ENCODE data around the gene XIRP1. TPM values are rescaled to one million over a fixed set of nuclear protein-coding genes. Genes with fewer than 3 reads are reported as not detected.

Gene XIRP1
- total and polyA plus RNA-seq, 2 experiments from 2014 or later, result not detected

DNA sequence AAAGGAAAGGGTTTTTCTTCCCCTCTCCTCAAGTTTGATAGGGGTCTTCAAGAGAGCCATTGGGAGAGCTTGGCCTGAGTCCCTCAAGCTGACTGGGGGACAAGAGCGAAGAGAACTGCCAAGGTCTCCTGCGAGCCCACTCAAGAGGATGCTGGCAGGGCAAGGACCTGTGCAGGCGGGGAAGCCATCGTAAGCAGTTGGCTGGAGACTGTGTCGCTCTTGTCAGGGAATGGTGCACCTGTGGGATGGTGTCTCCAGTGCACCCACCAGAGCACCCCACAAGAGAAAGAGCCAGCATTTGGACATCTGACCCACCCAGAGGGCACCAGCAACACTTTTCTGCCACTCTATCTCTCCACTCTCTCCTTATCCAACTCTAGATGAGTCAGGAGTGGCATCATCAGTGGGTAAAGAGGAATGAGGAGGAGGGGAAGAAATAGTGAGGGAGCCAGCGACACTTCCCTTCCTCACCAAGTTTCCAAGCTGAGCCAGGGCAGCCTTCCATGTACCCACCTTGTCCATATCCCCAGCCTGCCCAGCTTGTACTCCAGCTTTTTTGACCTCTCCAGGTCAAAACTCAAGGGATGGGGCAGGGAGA is 13.6 kb upstream of the XIRP1 start:
- Histone ChIP-seq H3K36me3 (ENCODE audit: insufficient read depth) (no peaks in the 10 kb centered on the region), H3F3A (replicated peaks; ENCODE audit: low read depth) (no peaks in the 10 kb centered on the region), H3K27me3 (ENCODE audit: insufficient read depth) (no peaks in the 10 kb centered on the region), H3K4me2 (no peak overlapping the region), H3K4me1 (ENCODE audit: insufficient read depth) (peaks cover 15% of the 10 kb centered on the region), H3K9me2 (ENCODE audit: insufficient read depth) (no peaks in the 10 kb centered on the region), H3K4me3 (no peak overlapping the region), H4K20me1 (replicated peaks; ENCODE audit: insufficient read depth) (no peaks in the 10 kb centered on the region), H2AFZ (no peak overlapping the region), H3K79me2 (replicated peaks; ENCODE audit: insufficient read depth) (no peaks in the 10 kb centered on the region), H3K27ac (ENCODE audit: low read depth) (no peak overlapping the region)
- H3K9me3 Mint-ChIP-seq, result peaks cover 3% of the 10 kb centered on the region
- TF ChIP-seq EZH2 (IDR thresholded peaks at IDR 0.05; ENCODE audit: low read depth, unreplicated experiment), result no peak
- no peak for TF ChIP-seq NANOG (IDR thresholded peaks at IDR 0.05; ENCODE audit: borderline replicate concordance)
- no peak for TF ChIP-seq CREB1 (CRISPR knock-in tag; IDR thresholded peaks at IDR 0.05; ENCODE audit: low read depth)
- TF ChIP-seq ZNF114 (CRISPR knock-in tag; IDR thresholded peaks at IDR 0.05), result no peak
- TF ChIP-seq, protein P1, sequence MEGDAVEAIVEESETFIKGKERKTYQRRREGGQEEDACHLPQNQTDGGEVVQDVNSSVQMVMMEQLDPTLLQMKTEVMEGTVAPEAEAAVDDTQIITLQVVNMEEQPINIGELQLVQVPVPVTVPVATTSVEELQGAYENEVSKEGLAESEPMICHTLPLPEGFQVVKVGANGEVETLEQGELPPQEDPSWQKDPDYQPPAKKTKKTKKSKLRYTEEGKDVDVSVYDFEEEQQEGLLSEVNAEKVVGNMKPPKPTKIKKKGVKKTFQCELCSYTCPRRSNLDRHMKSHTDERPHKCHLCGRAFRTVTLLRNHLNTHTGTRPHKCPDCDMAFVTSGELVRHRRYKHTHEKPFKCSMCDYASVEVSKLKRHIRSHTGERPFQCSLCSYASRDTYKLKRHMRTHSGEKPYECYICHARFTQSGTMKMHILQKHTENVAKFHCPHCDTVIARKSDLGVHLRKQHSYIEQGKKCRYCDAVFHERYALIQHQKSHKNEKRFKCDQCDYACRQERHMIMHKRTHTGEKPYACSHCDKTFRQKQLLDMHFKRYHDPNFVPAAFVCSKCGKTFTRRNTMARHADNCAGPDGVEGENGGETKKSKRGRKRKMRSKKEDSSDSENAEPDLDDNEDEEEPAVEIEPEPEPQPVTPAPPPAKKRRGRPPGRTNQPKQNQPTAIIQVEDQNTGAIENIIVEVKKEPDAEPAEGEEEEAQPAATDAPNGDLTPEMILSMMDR (conservative IDR thresholded peaks at IDR 0.05; ENCODE audit: low read depth in 2 of 2), result no peak
- no peak for TF ChIP-seq STAT1 (IDR thresholded peaks at IDR 0.05; ENCODE audit: unreplicated experiment)
- TF ChIP-seq, protein P2, sequence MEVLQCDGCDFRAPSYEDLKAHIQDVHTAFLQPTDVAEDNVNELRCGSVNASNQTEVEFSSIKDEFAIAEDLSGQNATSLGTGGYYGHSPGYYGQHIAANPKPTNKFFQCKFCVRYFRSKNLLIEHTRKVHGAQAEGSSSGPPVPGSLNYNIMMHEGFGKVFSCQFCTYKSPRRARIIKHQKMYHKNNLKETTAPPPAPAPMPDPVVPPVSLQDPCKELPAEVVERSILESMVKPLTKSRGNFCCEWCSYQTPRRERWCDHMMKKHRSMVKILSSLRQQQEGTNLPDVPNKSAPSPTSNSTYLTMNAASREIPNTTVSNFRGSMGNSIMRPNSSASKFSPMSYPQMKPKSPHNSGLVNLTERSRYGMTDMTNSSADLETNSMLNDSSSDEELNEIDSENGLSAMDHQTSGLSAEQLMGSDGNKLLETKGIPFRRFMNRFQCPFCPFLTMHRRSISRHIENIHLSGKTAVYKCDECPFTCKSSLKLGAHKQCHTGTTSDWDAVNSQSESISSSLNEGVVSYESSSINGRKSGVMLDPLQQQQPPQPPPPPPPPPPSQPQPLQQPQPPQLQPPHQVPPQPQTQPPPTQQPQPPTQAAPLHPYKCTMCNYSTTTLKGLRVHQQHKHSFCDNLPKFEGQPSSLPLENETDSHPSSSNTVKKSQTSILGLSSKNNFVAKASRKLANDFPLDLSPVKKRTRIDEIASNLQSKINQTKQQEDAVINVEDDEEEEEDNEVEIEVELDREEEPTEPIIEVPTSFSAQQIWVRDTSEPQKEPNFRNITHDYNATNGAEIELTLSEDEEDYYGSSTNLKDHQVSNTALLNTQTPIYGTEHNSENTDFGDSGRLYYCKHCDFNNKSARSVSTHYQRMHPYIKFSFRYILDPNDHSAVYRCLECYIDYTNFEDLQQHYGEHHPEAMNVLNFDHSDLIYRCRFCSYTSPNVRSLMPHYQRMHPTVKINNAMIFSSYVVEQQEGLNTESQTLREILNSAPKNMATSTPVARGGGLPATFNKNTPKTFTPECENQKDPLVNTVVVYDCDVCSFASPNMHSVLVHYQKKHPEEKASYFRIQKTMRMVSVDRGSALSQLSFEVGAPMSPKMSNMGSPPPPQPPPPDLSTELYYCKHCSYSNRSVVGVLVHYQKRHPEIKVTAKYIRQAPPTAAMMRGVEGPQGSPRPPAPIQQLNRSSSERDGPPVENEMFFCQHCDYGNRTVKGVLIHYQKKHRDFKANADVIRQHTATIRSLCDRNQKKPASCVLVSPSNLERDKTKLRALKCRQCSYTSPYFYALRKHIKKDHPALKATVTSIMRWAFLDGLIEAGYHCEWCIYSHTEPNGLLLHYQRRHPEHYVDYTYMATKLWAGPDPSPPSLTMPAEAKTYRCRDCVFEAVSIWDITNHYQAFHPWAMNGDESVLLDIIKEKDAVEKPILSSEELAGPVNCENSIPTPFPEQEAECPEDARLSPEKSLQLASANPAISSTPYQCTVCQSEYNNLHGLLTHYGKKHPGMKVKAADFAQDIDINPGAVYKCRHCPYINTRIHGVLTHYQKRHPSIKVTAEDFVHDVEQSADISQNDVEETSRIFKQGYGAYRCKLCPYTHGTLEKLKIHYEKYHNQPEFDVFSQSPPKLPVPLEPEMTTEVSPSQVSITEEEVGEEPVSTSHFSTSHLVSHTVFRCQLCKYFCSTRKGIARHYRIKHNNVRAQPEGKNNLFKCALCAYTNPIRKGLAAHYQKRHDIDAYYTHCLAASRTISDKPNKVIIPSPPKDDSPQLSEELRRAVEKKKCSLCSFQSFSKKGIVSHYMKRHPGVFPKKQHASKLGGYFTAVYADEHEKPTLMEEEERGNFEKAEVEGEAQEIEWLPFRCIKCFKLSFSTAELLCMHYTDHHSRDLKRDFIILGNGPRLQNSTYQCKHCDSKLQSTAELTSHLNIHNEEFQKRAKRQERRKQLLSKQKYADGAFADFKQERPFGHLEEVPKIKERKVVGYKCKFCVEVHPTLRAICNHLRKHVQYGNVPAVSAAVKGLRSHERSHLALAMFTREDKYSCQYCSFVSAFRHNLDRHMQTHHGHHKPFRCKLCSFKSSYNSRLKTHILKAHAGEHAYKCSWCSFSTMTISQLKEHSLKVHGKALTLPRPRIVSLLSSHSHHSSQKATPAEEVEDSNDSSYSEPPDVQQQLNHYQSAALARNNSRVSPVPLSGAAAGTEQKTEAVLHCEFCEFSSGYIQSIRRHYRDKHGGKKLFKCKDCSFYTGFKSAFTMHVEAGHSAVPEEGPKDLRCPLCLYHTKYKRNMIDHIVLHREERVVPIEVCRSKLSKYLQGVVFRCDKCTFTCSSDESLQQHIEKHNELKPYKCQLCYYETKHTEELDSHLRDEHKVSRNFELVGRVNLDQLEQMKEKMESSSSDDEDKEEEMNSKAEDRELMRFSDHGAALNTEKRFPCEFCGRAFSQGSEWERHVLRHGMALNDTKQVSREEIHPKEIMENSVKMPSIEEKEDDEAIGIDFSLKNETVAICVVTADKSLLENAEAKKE (CRISPR knock-in tag; IDR thresholded peaks at IDR 0.05), result no peak
- no peak for TF ChIP-seq EZH2phosphoT487 (IDR thresholded peaks at IDR 0.05; ENCODE audit: unreplicated experiment)
- no peak for TF ChIP-seq ZNF331 (CRISPR knock-in tag; IDR thresholded peaks at IDR 0.05; ENCODE audit: low read depth)
- no peak for TF ChIP-seq JUNB (IDR thresholded peaks at IDR 0.05; ENCODE audit: unreplicated experiment)
- TF ChIP-seq, protein P3, sequence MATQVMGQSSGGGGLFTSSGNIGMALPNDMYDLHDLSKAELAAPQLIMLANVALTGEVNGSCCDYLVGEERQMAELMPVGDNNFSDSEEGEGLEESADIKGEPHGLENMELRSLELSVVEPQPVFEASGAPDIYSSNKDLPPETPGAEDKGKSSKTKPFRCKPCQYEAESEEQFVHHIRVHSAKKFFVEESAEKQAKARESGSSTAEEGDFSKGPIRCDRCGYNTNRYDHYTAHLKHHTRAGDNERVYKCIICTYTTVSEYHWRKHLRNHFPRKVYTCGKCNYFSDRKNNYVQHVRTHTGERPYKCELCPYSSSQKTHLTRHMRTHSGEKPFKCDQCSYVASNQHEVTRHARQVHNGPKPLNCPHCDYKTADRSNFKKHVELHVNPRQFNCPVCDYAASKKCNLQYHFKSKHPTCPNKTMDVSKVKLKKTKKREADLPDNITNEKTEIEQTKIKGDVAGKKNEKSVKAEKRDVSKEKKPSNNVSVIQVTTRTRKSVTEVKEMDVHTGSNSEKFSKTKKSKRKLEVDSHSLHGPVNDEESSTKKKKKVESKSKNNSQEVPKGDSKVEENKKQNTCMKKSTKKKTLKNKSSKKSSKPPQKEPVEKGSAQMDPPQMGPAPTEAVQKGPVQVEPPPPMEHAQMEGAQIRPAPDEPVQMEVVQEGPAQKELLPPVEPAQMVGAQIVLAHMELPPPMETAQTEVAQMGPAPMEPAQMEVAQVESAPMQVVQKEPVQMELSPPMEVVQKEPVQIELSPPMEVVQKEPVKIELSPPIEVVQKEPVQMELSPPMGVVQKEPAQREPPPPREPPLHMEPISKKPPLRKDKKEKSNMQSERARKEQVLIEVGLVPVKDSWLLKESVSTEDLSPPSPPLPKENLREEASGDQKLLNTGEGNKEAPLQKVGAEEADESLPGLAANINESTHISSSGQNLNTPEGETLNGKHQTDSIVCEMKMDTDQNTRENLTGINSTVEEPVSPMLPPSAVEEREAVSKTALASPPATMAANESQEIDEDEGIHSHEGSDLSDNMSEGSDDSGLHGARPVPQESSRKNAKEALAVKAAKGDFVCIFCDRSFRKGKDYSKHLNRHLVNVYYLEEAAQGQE (IDR thresholded peaks at IDR 0.05; ENCODE audit: unreplicated experiment), result no peak
- TF ChIP-seq, protein P4, sequence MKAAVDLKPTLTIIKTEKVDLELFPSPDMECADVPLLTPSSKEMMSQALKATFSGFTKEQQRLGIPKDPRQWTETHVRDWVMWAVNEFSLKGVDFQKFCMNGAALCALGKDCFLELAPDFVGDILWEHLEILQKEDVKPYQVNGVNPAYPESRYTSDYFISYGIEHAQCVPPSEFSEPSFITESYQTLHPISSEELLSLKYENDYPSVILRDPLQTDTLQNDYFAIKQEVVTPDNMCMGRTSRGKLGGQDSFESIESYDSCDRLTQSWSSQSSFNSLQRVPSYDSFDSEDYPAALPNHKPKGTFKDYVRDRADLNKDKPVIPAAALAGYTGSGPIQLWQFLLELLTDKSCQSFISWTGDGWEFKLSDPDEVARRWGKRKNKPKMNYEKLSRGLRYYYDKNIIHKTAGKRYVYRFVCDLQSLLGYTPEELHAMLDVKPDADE (IDR thresholded peaks at IDR 0.05), result no peak
- no peak for TF ChIP-seq POLR2AphosphoS5 (IDR thresholded peaks at IDR 0.05; ENCODE audit: low read depth)
- DNase-seq (ENCODE audit: low spot score) (no peak), ATAC-seq (no peak)
- H3K27ac Mint-ChIP-seq, result no peak overlapping the region
- H3K4me1 Mint-ChIP-seq, result peaks cover 21% of the 10 kb centered on the region
- peaks cover 1% of the 10 kb centered on the region for H3K27me3 Mint-ChIP-seq (ENCODE audit: insufficient read depth, low read depth, poor library complexity)
- H3K4me3 Mint-ChIP-seq, result no peak overlapping the region
- no peaks in the 10 kb centered on the region for H3K36me3 Mint-ChIP-seq (ENCODE audit: low read depth)

Data from GM23338 (cell line).